ENCODE measurements around the gene COG4. TPM values are rescaled to one million over a fixed set of nuclear protein-coding genes. Genes with fewer than 3 reads are reported as not detected.

Gene COG4
- total and polyA plus RNA-seq, 2 experiments from 2014 or later = 28.8 to 38.1 TPM

DNA sequence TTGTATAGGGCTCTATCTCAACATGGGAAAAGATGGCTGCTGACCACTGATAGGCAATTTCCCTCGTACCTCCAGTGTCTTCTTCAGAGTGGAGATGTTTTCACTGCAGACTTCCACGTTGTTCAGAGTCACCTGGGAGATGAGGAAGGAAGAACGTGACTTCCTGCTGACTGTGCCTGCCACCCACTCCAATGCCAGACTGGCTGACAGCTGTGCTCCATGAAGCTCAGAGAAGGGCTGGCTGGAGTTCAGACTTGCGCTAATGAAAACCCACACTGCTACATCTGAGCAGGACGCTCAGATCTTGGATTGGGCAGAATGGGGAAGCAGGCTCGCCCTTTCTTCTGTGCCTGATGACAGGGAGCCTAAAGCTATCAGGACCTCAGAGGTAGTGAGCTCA lies 33.1 kb downstream of the COG4 start (continued):
- TF ChIP-seq, protein P1, sequence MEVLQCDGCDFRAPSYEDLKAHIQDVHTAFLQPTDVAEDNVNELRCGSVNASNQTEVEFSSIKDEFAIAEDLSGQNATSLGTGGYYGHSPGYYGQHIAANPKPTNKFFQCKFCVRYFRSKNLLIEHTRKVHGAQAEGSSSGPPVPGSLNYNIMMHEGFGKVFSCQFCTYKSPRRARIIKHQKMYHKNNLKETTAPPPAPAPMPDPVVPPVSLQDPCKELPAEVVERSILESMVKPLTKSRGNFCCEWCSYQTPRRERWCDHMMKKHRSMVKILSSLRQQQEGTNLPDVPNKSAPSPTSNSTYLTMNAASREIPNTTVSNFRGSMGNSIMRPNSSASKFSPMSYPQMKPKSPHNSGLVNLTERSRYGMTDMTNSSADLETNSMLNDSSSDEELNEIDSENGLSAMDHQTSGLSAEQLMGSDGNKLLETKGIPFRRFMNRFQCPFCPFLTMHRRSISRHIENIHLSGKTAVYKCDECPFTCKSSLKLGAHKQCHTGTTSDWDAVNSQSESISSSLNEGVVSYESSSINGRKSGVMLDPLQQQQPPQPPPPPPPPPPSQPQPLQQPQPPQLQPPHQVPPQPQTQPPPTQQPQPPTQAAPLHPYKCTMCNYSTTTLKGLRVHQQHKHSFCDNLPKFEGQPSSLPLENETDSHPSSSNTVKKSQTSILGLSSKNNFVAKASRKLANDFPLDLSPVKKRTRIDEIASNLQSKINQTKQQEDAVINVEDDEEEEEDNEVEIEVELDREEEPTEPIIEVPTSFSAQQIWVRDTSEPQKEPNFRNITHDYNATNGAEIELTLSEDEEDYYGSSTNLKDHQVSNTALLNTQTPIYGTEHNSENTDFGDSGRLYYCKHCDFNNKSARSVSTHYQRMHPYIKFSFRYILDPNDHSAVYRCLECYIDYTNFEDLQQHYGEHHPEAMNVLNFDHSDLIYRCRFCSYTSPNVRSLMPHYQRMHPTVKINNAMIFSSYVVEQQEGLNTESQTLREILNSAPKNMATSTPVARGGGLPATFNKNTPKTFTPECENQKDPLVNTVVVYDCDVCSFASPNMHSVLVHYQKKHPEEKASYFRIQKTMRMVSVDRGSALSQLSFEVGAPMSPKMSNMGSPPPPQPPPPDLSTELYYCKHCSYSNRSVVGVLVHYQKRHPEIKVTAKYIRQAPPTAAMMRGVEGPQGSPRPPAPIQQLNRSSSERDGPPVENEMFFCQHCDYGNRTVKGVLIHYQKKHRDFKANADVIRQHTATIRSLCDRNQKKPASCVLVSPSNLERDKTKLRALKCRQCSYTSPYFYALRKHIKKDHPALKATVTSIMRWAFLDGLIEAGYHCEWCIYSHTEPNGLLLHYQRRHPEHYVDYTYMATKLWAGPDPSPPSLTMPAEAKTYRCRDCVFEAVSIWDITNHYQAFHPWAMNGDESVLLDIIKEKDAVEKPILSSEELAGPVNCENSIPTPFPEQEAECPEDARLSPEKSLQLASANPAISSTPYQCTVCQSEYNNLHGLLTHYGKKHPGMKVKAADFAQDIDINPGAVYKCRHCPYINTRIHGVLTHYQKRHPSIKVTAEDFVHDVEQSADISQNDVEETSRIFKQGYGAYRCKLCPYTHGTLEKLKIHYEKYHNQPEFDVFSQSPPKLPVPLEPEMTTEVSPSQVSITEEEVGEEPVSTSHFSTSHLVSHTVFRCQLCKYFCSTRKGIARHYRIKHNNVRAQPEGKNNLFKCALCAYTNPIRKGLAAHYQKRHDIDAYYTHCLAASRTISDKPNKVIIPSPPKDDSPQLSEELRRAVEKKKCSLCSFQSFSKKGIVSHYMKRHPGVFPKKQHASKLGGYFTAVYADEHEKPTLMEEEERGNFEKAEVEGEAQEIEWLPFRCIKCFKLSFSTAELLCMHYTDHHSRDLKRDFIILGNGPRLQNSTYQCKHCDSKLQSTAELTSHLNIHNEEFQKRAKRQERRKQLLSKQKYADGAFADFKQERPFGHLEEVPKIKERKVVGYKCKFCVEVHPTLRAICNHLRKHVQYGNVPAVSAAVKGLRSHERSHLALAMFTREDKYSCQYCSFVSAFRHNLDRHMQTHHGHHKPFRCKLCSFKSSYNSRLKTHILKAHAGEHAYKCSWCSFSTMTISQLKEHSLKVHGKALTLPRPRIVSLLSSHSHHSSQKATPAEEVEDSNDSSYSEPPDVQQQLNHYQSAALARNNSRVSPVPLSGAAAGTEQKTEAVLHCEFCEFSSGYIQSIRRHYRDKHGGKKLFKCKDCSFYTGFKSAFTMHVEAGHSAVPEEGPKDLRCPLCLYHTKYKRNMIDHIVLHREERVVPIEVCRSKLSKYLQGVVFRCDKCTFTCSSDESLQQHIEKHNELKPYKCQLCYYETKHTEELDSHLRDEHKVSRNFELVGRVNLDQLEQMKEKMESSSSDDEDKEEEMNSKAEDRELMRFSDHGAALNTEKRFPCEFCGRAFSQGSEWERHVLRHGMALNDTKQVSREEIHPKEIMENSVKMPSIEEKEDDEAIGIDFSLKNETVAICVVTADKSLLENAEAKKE (CRISPR knock-in tag; IDR thresholded peaks at IDR 0.05) = no peak
- TF ChIP-seq EZH2phosphoT487 (IDR thresholded peaks at IDR 0.05; ENCODE audit: unreplicated experiment) (no peak), JUNB (IDR thresholded peaks at IDR 0.05; ENCODE audit: unreplicated experiment) (no peak)

- Histone ChIP-seq H3K27ac (ENCODE audit: low read depth) (no peak overlapping the region), H3K9me2 (ENCODE audit: insufficient read depth) (no peaks in the 10 kb centered on the region), H3K79me2 (replicated peaks; ENCODE audit: insufficient read depth) (no peaks in the 10 kb centered on the region), H3K4me3 (no peak overlapping the region), H3K4me2 (no peak overlapping the region), H2AFZ (no peak overlapping the region), H4K20me1 (replicated peaks; ENCODE audit: insufficient read depth) (no peaks in the 10 kb centered on the region; the same call in 1 of the 2 replicates), H3K27me3 (ENCODE audit: insufficient read depth) (no peaks in the 10 kb centered on the region), H3F3A (replicated peaks; ENCODE audit: low read depth) (no peaks in the 10 kb centered on the region), H3K36me3 (ENCODE audit: insufficient read depth) (no peaks in the 10 kb centered on the region), H3K4me1 (ENCODE audit: insufficient read depth) (no peaks in the 10 kb centered on the region)
- Mint-ChIP-seq H3K4me1 (no peaks in the 10 kb centered on the region), H3K36me3 (ENCODE audit: low read depth) (peaks cover 19% of the 10 kb centered on the region), H3K4me3 (no peak overlapping the region), H3K9me3 (no peaks in the 10 kb centered on the region), H3K27ac (no peak overlapping the region), H3K27me3 (ENCODE audit: insufficient read depth, low read depth, poor library complexity) (peaks cover 5% of the 10 kb centered on the region)
- no peak for ATAC-seq
- DNase-seq (ENCODE audit: low spot score) = no peak
- TF ChIP-seq CREB1 (CRISPR knock-in tag; IDR thresholded peaks at IDR 0.05; ENCODE audit: low read depth) (no peak), ZNF114 (CRISPR knock-in tag; IDR thresholded peaks at IDR 0.05) (no peak), JUNB (IDR thresholded peaks at IDR 0.05; ENCODE audit: unreplicated experiment) (no peak), STAT1 (IDR thresholded peaks at IDR 0.05; ENCODE audit: unreplicated experiment) (no peak), EZH2phosphoT487 (IDR thresholded peaks at IDR 0.05; ENCODE audit: unreplicated experiment) (no peak)
- TF ChIP-seq, protein P2, sequence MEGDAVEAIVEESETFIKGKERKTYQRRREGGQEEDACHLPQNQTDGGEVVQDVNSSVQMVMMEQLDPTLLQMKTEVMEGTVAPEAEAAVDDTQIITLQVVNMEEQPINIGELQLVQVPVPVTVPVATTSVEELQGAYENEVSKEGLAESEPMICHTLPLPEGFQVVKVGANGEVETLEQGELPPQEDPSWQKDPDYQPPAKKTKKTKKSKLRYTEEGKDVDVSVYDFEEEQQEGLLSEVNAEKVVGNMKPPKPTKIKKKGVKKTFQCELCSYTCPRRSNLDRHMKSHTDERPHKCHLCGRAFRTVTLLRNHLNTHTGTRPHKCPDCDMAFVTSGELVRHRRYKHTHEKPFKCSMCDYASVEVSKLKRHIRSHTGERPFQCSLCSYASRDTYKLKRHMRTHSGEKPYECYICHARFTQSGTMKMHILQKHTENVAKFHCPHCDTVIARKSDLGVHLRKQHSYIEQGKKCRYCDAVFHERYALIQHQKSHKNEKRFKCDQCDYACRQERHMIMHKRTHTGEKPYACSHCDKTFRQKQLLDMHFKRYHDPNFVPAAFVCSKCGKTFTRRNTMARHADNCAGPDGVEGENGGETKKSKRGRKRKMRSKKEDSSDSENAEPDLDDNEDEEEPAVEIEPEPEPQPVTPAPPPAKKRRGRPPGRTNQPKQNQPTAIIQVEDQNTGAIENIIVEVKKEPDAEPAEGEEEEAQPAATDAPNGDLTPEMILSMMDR (conservative IDR thresholded peaks at IDR 0.05; ENCODE audit: low read depth in 2 of 2) = no peak
- TF ChIP-seq, protein P1 (CRISPR knock-in tag; IDR thresholded peaks at IDR 0.05) = no peak
Measured at GRCh38 chr16:70484867-70485266, 38.5 kb downstream of the COG4 start.
